Measurements from ENCODE around the gene RAP1A.

RAP1A gene

GRCh38 chr1:111743679-111744101 is 124.1 kb downstream of the RAP1A start:
- Mint-ChIP-seq H3K4me1 (peaks cover 28% of the 10 kb centered on the region), H3K36me3 (ENCODE audit: low read depth) (no peaks in the 10 kb centered on the region), H3K4me3 (no peak overlapping the region), H3K27ac (no peak overlapping the region), H3K9me3 (no peaks in the 10 kb centered on the region), H3K27me3 (ENCODE audit: low read depth, poor library complexity) (peaks cover 46% of the 10 kb centered on the region)
- TF ChIP-seq CTCF (IDR thresholded peaks at IDR 0.05) = no peak
- no peak for DNase-seq

- no peak overlapping the region for H3K4me3 Mint-ChIP-seq
- H3K27ac Mint-ChIP-seq = no peak overlapping the region
- no peaks in the 10 kb centered on the region for H3K36me3 Mint-ChIP-seq (ENCODE audit: low read depth)
- no peaks in the 10 kb centered on the region for H3K9me3 Mint-ChIP-seq
- no peak for TF ChIP-seq CTCF (IDR thresholded peaks at IDR 0.05)
- H3K27me3 Mint-ChIP-seq (ENCODE audit: low read depth, poor library complexity) = peaks cover 44% of the 10 kb centered on the region
- no peak for DNase-seq
- H3K4me1 Mint-ChIP-seq = peaks cover 41% of the 10 kb centered on the region
Measured at GRCh38 chr1:111745675-111746613, 126.4 kb downstream of the RAP1A start.

- no peak for DNase-seq
- H3K27me3 Mint-ChIP-seq (ENCODE audit: low read depth, poor library complexity) = peaks cover 37% of the 10 kb centered on the region
- H3K27ac Mint-ChIP-seq = no peak overlapping the region
- no peak overlapping the region for H3K4me3 Mint-ChIP-seq
- no peak for TF ChIP-seq CTCF (IDR thresholded peaks at IDR 0.05)
- no peaks in the 10 kb centered on the region for H3K9me3 Mint-ChIP-seq
- H3K36me3 Mint-ChIP-seq (ENCODE audit: low read depth) = no peaks in the 10 kb centered on the region
- H3K4me1 Mint-ChIP-seq = peaks cover 47% of the 10 kb centered on the region
Measured at GRCh38 chr1:111746614-111746999, 127.0 kb downstream of the RAP1A start.

- H3K9me3 Mint-ChIP-seq = no peaks in the 10 kb centered on the region
- peak; percentile 39 for DNase-seq
- H3K27ac Mint-ChIP-seq = no peak overlapping the region
- peaks cover 32% of the 10 kb centered on the region for H3K27me3 Mint-ChIP-seq (ENCODE audit: low read depth, poor library complexity)
- H3K36me3 Mint-ChIP-seq (ENCODE audit: low read depth) = no peaks in the 10 kb centered on the region
- no peak overlapping the region for H3K4me3 Mint-ChIP-seq
- H3K4me1 Mint-ChIP-seq = peaks cover 47% of the 10 kb centered on the region
- TF ChIP-seq CTCF (IDR thresholded peaks at IDR 0.05) = peak; percentile 38
Measured at GRCh38 chr1:111747282-111747734, 127.7 kb downstream of the RAP1A start.

GRCh38 chr1:111747947-111748346 is 128.4 kb downstream of the RAP1A start:
- DNase-seq = no peak
- TF ChIP-seq CTCF (IDR thresholded peaks at IDR 0.05) = no peak
- H3K4me3 Mint-ChIP-seq = no peak overlapping the region
- H3K9me3 Mint-ChIP-seq = no peaks in the 10 kb centered on the region
- no peaks in the 10 kb centered on the region for H3K36me3 Mint-ChIP-seq (ENCODE audit: low read depth)
- no peak overlapping the region for H3K27ac Mint-ChIP-seq
- H3K4me1 Mint-ChIP-seq = peaks cover 47% of the 10 kb centered on the region
- H3K27me3 Mint-ChIP-seq (ENCODE audit: low read depth, poor library complexity) = peaks cover 33% of the 10 kb centered on the region

- no peak for TF ChIP-seq CTCF (IDR thresholded peaks at IDR 0.05)
- Mint-ChIP-seq H3K27me3 (ENCODE audit: low read depth, poor library complexity) (peaks cover 19% of the 10 kb centered on the region), H3K27ac (no peak overlapping the region), H3K4me3 (no peak overlapping the region), H3K4me1 (peaks cover 56% of the 10 kb centered on the region), H3K9me3 (no peaks in the 10 kb centered on the region), H3K36me3 (ENCODE audit: low read depth) (no peaks in the 10 kb centered on the region)
- no peak for DNase-seq
Measured at GRCh38 chr1:111749628-111750027, 130.0 kb downstream of the RAP1A start.
